IPS DF 19.7 (cell line): Measurements from ENCODE around the gene SOX9.
"Not testable (repeated sequence)": the region's sequence is repeated elsewhere in the genome, so short reads cannot be mapped to it uniquely, and the experiment has no call there.

ENCODE experiments used
- DNase-seq: peaks from one replicate; pipeline ENCODE4 v3.0.0-alpha.2; 2013; ENCODE audit warnings: low read depth, low spot score

Gene SOX9

DNA sequence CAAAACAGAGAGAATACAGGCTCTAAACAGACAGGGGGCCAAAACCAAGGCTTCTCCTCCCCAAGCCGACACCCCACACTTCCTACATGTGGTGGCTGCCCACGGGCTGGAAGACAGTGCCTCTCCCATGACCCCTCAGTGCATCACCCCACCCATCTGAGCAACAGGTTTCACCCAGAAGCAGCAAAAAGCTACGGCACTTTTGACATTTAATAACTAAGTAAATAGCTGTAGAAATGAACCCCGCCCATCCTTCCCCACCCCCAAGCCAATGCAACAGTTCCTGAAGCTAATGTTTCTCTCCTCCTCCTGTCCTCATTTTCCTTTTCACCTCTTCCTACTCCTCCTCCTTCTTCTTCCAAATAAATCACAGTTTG, 9.9 kb upstream of the SOX9 start:
- DNase-seq: no peak

GRCh38 chr17:72111336-72111923, 9.4 kb upstream of the SOX9 start:
- DNase-seq: no peak

DNA sequence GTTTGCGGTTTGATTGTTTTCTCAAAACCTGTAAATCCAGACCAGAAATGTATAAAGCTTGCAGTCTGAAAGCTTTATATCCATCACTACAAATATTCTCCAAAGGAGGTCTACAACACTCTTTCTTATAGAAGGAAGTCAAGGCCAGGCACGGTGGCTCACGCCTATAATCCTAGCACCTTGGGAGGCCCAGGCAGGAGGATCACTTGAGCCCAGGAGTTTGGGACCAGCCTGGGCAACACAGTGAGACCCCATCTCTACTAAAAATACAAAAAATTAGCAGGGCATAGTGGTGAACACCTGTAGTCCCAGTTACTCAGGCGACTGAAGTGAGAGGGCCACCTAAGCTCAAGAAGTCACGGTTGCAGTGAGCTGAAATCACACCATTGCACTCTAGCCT, 8.9 kb upstream of the SOX9 start:
- not testable (repeated sequence) for DNase-seq

- DNase-seq: no peak
Observed at GRCh38 chr17:72113751-72114150, 7.1 kb upstream of the SOX9 start.

DNA sequence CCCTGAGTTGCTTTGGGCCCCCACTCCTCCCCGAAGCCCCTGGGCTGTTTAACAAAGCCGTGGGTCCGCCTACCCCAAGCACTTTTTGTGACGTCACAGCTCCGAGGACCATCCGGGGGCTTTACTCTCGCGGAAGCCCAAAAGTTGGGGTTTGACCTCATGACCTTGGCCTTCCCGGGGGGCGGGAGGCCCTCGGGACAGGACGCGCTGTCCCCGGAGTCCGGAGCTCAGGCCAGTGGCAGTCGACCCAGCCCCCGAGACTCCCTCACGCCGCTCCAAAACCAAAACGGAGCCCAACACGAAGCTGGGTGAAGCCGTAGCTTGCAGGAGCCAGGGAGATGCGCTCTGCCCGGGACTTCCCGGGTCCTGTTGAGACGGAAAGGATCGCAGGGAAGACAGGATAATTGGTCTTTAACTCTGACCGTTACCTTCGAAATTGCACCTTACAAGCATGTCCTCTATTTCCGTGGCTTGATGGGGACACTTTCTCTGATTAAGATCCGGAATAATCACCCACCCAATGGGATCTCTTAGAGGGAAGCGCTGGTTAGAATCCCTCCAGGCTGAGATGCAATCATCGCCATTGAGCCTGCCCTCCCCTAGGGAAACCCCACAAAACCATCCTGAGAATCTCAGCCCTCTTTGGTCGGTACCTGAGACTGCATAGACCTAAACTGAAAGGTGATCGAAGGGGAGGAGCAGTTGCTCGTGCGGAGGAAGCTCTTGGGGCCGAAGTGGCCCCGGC, 4.9 kb upstream of the SOX9 start:
- DNase-seq: no peak

GRCh38 chr17:72116661-72117521, 3.9 kb upstream of the SOX9 start:
- no peak for DNase-seq

GRCh38 chr17:72117535-72118334, 3.1 kb upstream of the SOX9 start:
- DNase-seq: no peak

GRCh38 chr17:72118335-72119076, 2.3 kb upstream of the SOX9 start:
- DNase-seq: no peak

DNA sequence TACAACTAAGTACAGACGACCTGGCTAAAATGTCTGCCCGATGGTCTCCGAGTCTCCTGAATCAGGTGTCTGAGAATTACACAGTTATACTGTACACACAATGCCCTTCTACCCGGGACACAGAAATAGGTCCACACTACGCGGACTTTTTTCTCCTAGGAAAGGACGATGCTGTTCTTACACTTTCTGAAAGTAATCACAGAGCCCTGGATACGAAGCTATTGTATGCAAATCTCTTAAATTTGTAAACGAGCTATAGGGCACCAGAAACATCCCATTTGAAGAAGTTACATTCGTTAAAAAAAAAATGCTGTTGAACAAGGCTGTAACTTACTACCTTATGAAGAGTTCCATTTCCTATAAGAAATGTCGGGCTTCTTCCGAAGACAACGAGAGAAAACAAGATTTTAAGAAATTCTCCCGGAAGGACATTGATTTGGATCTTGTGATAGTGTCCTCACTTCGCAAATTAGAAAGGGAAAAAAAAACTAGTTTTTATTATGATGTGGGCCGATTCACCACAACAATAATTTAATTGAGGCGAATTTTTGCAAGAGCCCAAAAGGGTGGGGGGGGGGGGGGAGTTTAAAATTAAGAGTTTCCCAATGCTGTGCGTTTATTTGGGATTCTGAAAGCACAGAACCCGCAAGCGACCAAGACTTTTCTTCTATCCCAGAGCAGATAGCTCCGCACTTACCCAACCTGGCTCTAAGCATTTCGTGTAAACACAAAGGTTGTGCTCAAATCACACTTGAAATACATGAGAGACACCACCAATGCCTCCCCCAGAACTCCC, 1.5 kb upstream of the SOX9 start:
- no peak for DNase-seq

GRCh38 chr17:72119873-72120641, 763 bp upstream of the SOX9 start:
- DNase-seq: no peak

DNA sequence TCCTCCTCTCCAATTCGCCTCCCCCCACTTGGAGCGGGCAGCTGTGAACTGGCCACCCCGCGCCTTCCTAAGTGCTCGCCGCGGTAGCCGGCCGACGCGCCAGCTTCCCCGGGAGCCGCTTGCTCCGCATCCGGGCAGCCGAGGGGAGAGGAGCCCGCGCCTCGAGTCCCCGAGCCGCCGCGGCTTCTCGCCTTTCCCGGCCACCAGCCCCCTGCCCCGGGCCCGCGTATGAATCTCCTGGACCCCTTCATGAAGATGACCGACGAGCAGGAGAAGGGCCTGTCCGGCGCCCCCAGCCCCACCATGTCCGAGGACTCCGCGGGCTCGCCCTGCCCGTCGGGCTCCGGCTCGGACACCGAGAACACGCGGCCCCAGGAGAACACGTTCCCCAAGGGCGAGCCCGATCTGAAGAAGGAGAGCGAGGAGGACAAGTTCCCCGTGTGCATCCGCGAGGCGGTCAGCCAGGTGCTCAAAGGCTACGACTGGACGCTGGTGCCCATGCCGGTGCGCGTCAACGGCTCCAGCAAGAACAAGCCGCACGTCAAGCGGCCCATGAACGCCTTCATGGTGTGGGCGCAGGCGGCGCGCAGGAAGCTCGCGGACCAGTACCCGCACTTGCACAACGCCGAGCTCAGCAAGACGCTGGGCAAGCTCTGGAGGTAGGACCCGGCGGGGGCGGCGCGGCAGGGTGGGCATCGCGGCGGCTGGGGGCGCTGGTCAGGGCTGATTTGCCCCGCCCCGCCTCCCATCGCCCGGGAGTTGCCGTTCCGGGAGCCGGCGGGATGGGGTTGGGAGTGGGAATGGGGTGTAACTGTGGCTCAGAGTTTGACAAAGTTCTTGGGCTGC, 567 bp downstream of the SOX9 start:
- DNase-seq: no peak

DNA sequence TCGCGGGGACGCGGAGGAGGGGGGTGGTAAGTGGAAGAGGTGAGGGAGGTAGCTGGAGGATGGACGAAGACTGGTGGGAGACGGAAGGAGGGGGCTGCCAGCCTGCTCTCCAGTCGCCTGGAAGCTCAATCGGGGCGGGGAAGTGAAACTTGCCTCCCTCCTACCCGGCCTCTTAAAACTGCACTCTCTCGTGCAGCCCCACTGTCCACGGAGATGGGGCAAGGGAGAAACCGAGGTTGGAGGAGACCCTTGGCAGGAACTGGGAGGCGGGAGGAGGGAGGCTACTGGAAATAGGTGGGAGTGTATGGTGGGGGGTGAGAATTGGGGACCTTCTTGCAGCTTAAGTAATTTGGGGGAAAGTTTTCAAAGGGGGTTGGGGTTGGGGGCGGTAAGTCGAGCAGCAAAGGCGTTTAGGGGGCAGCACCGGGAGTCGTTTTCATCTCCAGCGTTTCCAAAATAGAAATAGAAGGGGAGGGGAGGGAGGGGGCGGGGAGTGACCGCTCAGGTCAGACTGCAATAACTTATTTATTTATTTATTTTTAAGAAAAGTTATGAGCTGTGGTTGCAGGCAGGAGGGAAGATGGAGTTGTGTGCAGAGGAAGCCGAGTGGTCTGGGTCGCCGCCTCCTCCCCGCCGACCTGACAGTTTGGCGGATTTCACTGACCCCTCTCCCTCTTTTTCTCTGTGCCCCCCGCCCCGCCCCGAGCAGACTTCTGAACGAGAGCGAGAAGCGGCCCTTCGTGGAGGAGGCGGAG, 1.4 kb downstream of the SOX9 start:
- no peak for DNase-seq

DNA sequence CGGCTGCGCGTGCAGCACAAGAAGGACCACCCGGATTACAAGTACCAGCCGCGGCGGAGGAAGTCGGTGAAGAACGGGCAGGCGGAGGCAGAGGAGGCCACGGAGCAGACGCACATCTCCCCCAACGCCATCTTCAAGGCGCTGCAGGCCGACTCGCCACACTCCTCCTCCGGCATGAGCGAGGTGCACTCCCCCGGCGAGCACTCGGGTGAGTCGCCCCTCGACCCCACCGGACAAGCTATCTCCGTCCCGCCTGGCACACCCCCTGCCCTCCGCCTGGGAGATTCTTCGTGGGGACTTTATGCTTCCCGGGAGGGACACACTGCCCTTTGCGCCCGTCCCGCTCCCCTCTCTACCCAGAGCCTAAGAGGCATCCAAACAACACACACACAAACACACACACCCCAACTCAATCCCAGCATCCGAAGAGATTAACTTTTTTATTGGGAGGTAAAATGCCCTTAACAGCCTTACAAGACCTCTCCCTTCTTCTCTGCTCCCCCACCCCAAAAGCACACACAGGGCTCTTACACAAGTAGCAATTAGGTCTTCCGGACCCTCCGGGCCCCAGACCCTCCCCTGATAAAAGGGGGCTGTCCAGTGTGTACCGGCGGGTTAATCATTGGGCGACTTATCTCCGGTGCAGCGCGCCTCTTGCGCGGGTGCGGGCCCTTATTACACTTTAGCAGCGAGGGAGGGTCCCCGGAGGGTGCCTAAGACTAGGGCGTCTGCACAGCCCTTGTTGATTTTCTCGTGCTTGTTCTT, 2.1 kb downstream of the SOX9 start:
- no peak for DNase-seq

GRCh38 chr17:72123530-72124437, 3.0 kb downstream of the SOX9 start:
- no peak for DNase-seq

DNA sequence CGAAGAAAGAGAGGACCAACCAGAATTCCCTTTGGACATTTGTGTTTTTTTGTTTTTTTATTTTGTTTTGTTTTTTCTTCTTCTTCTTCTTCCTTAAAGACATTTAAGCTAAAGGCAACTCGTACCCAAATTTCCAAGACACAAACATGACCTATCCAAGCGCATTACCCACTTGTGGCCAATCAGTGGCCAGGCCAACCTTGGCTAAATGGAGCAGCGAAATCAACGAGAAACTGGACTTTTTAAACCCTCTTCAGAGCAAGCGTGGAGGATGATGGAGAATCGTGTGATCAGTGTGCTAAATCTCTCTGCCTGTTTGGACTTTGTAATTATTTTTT, 3.6 kb downstream of the SOX9 start:
- DNase-seq: no peak

DNA sequence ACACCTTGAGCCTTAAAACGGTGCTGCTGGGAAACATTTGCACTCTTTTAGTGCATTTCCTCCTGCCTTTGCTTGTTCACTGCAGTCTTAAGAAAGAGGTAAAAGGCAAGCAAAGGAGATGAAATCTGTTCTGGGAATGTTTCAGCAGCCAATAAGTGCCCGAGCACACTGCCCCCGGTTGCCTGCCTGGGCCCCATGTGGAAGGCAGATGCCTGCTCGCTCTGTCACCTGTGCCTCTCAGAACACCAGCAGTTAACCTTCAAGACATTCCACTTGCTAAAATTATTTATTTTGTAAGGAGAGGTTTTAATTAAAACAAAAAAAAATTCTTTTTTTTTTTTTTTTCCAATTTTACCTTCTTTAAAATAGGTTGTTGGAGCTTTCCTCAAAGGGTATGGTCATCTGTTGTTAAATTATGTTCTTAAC, 4.4 kb downstream of the SOX9 start:
- DNase-seq: no peak
